GM21367 (cell line): ENCODE measurements around the gene TRAF3.
"Not testable (repeated sequence)": the region's sequence is repeated elsewhere in the genome, so short reads cannot be mapped to it uniquely, and the experiment has no call there.

Experiments
- ATAC-seq: cut with Tn5 transposase; IDR thresholded peaks from one replicate; pipeline ENCODE4 v1.9.1; 2021; ENCODE audit not compliant: unreplicated experiment

The TRAF3 gene

GRCh38 chr14:102885737-102886447, 108.6 kb downstream of the TRAF3 start:
- ATAC-seq, result no peak

DNA sequence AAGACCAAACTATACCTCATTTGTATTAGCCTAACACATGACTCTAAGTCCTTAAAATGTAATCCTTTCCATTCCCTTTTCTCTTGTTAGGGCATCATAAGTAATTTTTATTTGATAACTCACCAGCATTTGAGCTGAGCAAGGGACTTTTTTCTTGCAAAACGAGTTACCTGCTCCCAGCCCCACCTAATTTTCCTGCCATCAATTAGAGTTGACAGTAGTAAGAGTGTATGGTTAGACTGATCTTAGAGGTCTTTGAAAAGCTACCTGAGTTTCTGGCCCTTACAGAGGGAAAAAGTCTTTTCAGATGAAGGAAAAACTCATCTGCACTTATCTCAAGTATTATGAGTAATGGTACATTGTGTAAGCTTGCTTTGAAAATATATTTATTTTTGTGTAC, 111.5 kb downstream of the TRAF3 start:
- ATAC-seq, result no peak

- no peak for ATAC-seq
Measured at GRCh38 chr14:102889615-102890014, 112.4 kb downstream of the TRAF3 start.

- ATAC-seq, result no peak
Measured at GRCh38 chr14:102891111-102891510, 113.9 kb downstream of the TRAF3 start.

DNA sequence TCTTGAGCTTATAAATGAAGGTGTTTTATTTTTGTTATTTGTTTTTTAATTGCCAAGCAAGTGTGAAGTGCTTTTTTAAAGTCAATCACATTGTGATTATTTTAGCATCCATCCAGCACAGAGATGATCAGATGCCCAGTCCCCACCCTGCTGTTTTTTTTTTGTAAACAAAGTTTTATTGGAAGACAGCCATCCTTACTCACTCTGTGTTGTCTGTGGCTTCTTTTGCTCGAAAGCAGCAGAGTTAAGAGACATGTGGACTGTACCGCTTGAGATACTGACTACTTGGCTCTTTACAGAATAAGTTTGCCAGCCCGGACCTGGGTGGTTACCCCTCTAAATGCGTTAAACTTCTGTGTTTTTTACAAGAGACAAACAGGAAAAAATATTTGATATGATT, 114.3 kb downstream of the TRAF3 start:
- ATAC-seq, result no peak

GRCh38 chr14:102892651-102893050, 115.4 kb downstream of the TRAF3 start:
- ATAC-seq, result no peak

- ATAC-seq, result no peak
Measured at GRCh38 chr14:102893452-102893851, 116.2 kb downstream of the TRAF3 start.

DNA sequence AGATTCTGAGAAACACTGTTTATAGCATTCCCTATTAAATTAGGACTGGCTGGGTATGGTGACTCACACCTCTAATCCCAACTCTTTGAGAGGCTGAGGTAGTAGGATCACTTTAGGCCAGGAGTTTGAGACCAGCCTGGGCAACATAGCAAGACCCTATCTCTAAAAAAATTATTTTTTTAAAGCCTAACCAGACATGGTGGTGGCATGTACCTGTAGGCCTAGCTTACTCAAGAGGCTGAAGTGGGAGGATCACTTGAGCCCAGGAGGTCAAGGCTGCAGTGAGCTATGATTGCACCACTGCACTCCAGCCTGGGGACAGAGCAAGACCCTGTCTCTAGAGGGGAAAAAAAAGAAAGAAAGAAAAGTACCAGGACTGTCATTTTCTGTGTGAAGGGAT, 119.5 kb downstream of the TRAF3 start:
- not testable (repeated sequence) for ATAC-seq

- ATAC-seq, result no peak
Measured at GRCh38 chr14:102897299-102898027, 120.2 kb downstream of the TRAF3 start.

DNA sequence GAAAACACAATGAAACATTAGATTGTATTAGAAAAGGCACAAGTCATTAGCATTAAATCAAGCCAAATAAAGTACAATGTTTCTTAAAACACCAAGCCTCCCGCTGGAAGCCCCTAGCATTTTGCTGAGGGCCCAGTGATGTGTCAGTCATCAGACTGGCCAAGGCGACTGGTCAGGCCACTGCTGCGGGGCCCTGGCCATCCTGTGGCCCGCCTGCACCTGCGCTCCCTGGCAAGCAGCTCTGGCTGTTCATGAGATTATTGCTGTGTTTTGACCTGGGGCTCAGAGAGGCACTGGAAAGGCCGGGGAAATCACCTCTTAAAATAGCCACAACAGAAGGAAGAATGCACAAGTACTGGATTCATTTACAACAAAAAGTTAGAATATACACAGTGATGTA, 121.0 kb downstream of the TRAF3 start:
- ATAC-seq, result no peak

GRCh38 chr14:102898776-102899515, 121.7 kb downstream of the TRAF3 start:
- no peak for ATAC-seq

- ATAC-seq, result no peak
Measured at GRCh38 chr14:102899516-102899900, 122.3 kb downstream of the TRAF3 start.

- peak; percentile 31 for ATAC-seq
Measured at GRCh38 chr14:102900631-102901571, 123.7 kb downstream of the TRAF3 start.

DNA sequence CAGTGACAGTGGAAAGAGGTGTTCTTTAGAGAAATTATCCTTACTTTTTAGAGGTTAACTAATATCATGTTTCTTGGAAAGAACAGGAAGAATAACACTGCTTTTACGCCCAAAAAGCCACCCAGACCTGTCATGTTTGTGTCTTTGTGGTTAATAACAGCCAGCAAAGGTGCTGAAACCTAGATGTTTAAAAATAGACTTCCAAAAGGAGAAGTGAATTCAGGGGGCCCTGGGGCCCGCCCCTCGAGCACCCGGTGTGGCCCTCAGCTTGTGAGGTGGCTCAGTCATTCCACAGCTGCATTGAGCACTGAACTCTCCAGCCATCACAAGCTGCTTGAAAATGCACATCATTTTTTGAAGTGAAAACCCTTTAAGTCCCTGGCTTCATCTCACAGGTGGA, 124.4 kb downstream of the TRAF3 start:
- peak; percentile 59 for ATAC-seq

GRCh38 chr14:102902086-102902485, 124.8 kb downstream of the TRAF3 start:
- ATAC-seq, result peak; percentile 5

DNA sequence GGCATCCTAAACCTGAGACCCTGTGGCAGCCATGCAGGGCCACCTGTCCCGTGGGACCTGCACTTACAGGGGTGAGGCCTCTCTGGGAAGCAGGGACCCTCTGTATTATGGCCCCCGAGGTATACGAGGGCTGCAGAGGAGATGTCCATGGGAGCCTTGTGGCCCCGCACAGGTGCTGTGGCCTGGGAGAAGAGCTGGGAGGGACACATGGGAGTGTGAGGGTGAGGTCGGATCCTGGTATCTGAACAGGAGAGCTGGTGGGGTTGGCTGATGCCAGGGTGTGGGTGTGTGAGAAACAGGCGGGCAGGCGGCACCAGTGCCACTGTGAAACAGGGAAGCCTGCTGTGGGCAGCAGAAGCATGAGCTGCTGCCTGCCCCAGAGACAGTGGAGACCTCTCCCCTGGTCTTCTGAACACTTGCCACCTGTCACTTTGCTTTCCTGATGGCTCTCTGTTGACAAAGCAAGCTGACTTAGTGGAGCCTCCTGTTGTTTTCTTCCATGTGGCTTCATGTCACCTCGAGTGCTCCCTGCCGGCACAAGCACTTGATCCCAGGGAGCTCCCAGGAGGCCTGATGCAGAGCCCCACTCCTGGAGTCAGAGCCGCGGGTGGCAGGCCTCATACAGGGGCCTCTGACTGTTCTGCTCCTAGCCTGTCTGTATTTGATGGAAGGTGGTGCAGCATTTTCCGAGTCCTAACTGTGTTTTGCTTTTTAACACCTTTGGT, 125.4 kb downstream of the TRAF3 start:
- no peak for ATAC-seq

- no peak for ATAC-seq
Measured at GRCh38 chr14:102903248-102903888, 126.1 kb downstream of the TRAF3 start.

DNA sequence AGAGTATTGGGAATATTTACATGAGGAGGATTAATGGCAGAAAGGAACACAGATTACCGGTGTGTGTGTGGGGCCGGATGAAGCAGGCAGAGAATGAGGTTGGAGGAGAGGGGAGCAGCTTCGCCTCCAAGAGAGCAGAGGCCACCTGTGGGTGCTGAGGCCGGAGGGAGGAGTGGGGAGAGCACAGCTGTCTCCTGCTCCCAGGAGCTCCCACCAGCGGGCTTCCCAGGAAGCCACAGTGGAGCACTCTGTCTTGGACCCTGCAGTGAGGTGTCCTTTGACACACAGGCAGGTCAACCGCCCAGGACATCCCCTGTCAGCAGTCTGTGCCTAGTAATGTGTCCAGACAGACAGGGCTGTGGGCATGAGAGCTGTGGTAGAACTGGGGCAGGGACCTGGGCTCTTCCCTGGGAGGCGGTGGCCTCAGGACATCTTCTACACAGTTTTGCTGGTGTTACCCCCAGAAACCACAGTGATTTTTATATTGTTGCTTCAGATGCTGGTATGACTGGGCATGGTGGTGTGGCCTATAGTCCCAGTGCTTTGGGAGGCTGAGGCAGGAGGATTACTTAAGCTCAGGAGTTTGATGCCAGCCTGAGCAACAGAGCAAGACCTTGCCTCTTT, 126.8 kb downstream of the TRAF3 start:
- no peak for ATAC-seq
